ENCODE data around the gene FBLN7.
"Not testable (repeated sequence)": the region's sequence is repeated elsewhere in the genome, so short reads cannot be mapped to it uniquely, and the experiment has no call there.

Gene FBLN7, protein sequence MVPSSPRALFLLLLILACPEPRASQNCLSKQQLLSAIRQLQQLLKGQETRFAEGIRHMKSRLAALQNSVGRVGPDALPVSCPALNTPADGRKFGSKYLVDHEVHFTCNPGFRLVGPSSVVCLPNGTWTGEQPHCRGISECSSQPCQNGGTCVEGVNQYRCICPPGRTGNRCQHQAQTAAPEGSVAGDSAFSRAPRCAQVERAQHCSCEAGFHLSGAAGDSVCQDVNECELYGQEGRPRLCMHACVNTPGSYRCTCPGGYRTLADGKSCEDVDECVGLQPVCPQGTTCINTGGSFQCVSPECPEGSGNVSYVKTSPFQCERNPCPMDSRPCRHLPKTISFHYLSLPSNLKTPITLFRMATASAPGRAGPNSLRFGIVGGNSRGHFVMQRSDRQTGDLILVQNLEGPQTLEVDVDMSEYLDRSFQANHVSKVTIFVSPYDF

DNA sequence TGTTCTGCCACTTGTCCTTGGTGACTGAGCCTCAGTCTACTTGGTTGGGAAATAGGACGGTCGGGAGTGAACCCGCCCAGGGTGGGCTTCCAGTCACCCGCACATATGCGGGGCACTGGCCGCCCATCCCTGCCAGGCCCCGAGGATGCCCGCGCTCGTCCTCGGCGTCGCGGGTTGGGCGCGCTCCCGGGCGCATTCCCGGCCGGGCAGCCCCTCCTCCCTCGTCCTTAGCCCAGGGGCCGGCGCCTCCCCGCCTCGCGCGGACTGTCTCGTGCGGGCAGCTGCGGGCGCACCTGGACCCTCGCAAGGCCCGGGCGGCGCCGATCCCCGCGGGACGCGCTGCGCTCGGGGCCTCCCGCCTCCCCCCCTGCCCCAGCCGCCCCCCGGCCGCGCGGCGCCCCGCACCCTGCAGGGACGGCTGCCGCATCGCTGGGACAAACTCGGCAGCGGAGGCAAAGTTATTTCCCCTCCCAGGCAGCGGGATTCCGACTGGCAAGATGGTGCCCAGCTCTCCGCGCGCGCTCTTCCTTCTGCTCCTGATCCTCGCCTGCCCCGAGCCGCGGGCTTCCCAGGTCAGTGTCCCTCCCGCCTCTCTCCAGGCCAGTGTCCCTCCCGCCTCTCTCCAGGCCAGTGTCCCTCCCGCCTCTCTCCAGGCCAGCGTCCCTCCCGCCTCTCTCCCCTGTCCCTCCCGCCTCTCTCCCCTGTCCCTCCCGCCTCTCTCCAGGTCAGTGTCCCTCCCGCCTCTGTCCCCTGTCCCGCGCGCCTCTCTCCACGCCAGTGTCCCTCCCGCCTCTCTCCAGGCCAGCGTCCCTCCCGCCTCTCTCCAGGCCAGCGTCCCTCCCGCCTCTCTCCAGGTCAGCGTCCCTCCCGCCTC, at the start of gene FBLN7:
Gene FBLN7, plus strand, starts transcription at position 227 of the 874 bp plus-strand sequence. Its CDS starts 271 bp downstream, at position 498.
- no peak for DNase-seq (ENCODE audit: low read depth)

DNA sequence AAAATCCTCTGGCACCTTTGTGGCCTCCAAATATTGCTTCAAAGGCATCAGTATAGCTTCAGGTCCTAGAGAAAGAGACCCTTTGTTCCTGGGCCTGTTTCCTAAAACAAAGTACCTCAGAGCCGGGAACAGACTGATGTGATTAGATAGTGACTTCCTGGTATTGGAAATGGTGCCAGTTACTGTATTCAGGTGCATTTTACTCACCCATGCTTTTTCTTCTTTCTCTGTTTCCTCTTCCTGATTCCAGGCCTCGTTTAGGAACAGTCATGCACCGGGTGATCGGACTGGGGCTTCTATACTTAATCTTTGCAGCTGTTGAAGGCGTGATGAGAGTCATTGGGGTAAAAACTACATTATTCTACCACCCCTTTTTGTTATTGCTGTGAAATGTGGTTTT, 48.8 kb upstream of the FBLN7 start:
- DNase-seq (ENCODE audit: low read depth): no peak

DNA sequence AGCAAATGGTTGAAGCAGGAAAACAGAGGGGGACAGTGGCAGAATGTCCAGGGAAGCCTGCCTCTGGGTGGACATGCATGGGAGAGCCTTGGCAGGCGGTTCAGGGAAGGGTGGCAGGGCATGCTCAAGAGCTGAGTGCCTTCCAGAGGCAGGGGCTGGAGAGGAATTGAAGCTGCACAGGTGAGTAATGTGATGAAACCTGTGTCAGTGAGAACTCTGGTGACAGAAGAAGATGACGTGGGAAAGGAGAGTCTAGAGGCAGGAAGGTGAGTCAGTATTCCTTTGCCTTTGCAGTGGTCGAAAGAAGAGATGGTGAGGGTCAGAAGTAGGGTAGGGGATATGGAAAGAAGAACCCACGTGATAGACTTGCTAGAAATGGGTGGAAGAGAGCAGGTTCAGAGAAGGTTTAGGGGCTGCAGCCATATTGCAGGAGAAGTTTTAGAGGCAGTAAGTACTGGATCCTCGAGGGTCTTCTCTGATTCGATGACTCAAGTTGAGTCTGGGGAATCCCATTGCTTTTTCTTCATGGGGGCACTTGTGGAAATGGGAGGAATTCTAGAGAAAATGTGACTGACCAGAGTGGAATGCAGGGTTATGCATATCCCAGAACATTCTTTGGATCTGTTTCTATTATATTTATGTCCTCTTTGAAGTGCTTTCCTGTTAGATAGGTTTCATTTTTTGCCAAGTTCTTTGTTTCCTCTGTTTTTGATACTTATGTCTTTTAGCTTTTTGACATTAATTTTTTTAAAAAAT, 45.7 kb upstream of the FBLN7 start:
- no peak for DNase-seq (ENCODE audit: low read depth)

DNA sequence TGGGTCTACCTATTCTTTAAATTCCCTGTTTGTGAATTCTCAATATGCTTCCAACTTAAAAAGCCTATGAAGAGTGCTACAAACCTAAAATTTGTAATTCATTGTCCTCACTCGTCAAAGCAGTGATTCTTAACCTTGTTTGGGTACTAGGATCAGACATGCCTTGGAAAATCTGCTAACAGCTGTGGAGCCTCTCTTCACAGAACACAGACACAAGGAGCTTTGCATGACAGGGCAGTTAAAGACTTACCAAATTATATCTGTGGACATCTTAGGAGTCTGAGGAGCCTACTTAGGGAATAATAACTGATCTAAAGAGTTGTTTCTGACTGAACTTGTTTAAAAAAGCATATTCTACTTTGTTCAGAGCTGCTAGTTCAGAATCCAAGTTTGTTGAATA, 45.0 kb upstream of the FBLN7 start:
- no peak for DNase-seq (ENCODE audit: low read depth)

DNA sequence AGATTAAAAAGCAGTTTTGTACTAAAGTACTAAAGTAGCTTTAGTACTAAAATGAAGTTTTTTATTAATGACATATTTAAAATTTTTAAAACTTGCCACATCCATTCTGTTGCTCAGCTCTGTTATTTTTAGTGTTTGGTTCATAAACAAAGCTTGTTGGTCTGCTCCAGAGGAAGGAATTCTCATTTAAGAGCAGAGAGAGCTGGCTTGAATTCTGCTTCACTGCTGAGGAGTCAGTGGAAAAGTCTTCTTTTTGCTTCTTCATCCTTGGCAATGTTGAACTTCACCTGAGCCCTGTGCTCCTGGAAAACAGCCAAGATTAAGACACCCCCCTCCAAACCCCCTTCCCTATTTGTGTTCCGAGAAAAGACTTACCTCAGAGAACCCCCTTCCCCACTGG, 42.5 kb upstream of the FBLN7 start:
- no peak for DNase-seq (ENCODE audit: low read depth)

DNA sequence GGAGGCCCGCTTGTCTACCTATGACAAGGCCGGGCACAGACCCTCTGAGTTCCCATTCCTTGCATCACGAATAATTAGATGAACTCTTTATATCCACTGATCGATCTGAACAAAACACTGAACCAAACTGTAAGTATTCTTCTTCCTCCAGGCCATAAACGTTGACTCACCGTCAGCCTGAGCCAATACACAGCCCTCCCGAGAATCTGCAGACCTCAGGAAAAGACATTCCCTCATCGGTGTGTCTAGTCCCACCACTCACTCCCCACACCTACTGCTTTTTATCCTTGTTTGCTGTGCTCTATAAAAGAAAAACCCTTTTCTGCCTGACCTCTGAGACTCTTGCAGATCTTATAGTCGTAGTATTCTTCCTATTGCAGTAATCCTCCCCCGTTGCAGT, 42.1 kb upstream of the FBLN7 start:
- DNase-seq (ENCODE audit: low read depth): no peak

DNA sequence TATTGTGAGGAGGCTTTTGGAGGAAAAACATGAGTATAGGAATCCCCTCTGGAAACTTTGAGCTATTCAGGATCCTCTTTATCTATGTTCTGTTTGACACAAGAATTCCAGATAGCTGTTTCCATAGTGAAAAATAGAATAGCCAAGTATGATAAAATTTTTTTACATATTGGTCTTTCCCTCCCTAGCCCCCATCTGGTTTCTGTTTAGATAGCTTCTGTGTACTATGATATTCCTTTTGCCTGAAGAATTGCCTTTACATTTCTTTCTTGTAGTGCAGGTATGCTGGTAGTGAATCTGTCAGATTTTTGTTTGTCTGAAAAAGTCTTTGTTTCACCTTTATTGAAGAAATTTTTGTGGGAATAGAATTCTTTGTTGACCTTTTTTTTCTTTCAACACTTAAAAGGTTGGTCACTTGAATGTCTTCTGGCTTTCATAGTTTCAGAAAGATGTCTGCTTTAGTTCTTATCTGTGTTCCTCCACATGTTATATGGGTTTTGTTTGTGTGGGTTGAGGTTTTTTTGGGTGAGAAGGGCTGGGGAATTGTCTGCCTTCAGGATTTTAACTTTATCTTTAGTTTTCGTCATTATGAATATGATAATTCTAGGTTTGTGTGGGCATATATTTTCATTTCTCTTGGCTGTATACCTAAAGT, 29.9 kb upstream of the FBLN7 start:
- no peak for DNase-seq (ENCODE audit: low read depth)

DNA sequence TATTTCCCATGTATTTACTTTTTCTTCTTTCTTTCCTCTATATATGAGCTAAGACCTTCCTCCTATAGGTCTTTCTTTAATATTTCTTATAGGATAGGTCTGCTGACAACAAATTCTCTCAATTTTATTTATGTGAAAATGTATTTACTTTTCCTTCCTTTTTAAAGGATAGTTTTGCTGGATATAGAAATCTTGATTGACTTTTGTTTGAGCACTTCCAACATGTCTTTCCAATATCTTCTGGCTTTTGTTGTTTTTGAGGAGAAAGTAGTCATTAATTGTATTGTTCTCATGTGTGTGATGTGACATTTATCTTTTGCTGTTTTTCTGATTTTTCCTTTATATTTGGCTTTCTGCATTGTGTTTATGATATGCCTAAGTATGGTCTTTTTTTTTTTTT, 28.9 kb upstream of the FBLN7 start:
- no peak for DNase-seq (ENCODE audit: low read depth)

DNA sequence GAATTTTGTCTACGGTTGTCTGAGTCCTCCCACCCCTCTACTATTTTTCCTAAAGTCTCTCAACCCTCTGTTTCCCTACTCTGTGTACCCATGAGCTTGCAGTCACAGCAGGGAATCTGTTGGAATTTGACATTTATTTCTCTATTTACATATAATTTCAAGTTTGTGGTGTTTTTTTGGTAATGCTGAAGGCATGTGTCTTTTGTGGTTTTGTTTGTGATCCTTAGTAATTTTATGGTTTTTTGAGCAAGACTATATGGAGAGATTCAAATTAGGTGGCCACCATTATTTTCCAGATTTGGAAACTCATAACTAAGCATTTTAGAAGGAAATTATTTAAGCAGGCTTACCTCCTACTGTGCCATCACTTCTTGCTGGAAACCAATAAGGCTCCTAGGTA, 27.2 kb upstream of the FBLN7 start:
- no peak for DNase-seq (ENCODE audit: low read depth)

DNA sequence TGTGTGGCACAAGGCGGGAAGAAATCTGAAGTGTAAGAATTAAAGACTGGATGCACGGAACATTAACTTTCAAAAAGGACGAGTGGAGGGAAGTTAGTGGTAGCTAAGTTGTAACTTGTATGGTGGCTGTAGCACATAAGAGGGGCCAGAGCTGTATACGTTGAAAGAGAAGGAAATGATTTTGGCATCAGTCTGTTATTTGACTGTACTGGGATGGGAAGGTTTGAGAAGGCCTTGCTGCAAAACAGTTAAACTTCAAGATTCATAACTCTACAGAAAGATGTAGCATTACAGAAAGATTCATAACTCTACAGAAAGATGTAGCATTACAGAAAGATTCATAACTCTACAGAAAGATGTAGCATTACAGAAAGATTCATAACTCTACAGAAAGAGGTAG, 24.8 kb upstream of the FBLN7 start:
- DNase-seq (ENCODE audit: low read depth): not testable (repeated sequence)

DNA sequence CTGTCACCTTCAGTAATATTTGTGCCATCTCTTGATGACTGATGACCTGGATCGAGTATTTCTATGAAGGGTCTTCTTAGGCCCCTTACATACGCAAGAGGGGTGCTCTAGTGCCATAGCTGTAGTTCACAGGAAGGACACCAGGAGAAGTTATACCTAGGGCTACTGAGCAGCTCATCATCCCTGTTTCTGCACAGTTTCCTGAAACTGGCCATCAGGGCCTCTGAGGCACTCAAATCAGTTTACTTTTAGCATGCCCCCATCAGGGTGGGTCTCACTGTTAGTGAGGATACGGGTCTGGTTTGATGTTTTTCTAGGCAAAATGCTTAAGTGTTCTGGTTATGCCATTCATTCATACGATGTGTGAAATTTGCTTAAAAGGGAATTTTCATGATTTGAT, 20.0 kb upstream of the FBLN7 start:
- DNase-seq (ENCODE audit: low read depth): no peak

DNA sequence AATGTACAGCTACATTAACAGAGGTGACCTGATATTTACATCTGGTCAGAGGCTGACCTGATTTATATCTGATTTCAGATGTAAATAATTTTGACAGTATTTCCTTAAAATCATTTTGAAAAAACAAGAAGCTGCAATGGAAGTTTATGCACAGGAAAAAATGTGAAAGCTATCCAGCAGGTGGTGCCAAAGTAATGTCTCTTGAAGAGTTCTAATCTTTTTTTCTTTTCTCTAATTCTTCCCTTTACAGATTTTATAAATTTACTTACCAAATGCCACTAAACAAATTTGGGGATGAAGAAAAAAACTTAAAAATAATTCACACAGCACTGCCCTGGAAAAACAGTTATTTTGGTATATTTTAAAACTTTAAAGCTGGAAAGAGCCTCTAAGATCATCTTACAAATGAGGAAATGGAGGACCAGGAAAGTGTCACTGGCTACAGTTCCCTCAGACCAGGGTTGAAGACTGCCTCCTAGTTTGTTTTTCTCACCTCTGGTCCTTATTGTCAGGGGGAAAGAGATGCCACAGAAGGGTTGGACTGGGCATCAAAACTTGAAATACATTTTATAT, 16.4 kb upstream of the FBLN7 start:
- DNase-seq (ENCODE audit: low read depth): peak; percentile 24

DNA sequence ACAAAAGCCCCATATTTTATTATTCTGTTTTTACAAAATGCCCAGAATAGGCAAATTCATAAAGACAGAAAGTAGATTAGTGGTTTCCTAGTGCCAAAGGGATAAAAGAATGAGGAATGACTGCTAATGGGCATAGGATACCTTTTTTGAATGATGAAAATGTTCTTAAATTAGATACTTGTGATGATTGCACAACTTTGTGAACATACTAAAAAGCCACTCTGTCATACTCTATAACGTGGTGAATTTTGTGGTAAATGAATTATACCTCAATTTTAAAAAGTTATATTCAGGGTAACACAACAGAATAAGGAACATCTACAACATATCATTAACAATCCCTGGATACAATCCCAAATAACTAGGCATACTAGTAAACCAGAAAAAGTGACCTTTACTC, 9.1 kb upstream of the FBLN7 start:
- no peak for DNase-seq (ENCODE audit: low read depth)

DNA sequence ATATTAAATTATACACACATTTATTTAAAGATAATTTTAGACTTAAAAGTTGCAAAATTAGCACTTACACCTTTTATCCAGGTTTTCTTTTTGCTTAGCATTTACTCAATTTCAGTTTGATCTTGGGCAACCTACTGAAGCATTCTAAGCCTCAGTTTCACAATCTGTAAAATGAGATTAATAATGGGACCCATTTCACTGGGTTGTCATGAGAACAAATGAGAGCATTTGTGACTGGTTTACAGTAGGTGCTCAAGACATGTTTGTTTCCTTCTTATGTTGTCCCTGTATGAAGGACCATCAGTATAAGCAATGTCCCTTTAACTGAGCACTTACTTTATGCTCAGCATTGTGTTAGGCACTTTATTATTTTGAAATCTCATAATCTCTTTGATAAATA, 4.8 kb upstream of the FBLN7 start:
- DNase-seq (ENCODE audit: low read depth): no peak

DNA sequence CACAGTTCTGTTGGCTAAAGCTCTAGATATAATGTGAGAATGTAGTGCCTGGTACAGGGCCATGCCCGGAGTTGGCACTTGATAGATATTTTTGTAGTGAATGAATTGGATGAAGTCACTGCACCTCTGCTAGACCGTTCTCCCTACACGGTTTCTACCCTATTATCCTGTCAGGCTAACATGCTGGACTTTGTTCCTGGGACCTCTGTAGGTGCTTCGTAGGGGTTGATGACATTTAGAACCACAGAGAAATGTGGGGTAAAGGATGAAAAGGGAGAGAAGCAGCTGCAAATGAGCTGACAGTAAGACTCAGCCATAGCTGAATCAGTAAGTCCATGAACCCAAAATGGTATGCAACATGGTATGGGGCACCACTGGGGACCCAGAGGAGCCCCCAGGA, 4.1 kb upstream of the FBLN7 start:
- no peak for DNase-seq (ENCODE audit: low read depth)

DNA sequence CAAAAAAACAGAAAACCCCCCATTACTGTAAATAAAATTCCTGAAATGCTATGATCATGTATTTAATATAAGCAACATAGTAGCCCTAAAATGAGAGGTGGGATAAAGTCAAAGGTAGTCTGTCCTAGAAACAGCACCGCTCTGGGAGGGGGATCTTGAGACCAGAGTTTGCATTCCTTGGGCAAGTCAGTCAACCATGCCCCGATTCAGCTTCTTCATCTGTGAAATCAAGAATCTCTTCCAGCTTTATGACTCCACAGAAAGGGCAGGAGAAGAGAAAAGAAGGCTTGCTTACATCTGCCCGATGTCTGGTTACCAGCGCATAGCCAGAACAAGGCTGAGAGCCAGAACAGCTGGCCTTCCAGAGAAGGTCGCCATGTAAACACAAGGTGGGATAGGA, 2.1 kb upstream of the FBLN7 start:
- DNase-seq (ENCODE audit: low read depth): no peak

DNA sequence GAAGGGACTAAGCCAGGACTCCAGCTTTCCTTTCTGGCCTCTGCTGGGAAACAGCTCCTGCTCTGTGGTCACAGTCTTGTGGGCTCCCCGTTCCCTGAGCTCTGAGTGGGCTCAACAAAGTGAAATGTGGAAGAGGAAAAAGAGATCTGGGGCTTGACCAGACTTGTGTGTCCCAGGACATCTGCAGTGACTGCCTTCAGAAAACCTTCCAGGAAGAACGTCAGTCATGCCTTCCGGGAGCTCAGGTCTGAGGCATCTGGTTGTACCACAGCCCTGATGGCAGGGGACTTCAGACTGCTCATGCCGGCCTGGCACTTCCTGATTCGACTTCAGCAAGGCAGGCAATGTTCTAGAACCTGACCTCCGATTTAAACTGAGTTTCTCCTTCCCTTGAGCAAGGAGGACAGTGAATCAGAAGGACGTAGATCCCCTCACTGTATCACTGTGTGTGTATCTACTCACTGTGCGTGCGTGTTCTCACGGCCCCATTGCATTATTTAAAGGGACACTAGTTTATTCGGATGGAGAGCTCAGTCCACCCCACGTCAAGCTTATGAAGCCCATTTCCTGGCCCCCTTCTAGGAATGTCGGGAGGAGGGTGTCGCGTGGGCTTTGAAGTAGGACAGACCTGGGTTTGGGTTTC, 548 bp upstream of the FBLN7 start:
- DNase-seq (ENCODE audit: low read depth): peak; percentile 21

DNA sequence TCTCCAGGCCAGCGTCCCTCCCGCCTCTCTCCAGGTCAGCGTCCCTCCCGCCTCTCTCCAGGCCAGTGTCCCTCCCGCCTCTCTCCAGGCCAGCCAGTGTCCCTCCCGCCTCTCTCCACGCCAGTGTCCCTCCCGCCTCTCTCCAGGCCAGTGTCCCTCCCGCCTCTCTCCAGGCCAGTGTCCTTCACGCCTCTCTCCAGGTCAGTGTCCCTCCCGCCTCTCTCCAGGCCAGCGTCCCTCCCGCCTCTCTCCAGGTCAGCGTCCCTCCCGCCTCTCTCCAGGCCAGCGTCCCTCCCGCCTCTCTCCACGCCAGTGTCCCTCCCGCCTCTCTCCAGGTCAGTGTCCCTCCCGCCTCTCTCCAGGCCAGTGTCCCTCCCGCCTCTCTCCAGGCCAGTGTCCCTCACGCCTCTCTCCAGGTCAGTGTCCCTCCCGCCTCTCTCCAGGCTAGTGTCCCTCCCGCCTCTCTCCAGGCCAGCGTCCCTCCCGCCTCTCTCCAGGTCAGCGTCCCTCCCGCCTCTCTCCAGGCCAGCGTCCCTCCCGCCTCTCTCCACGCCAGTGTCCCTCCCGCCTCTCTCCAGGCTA, 939 bp downstream of the FBLN7 start:
- DNase-seq (ENCODE audit: low read depth): not testable (repeated sequence)

DNA sequence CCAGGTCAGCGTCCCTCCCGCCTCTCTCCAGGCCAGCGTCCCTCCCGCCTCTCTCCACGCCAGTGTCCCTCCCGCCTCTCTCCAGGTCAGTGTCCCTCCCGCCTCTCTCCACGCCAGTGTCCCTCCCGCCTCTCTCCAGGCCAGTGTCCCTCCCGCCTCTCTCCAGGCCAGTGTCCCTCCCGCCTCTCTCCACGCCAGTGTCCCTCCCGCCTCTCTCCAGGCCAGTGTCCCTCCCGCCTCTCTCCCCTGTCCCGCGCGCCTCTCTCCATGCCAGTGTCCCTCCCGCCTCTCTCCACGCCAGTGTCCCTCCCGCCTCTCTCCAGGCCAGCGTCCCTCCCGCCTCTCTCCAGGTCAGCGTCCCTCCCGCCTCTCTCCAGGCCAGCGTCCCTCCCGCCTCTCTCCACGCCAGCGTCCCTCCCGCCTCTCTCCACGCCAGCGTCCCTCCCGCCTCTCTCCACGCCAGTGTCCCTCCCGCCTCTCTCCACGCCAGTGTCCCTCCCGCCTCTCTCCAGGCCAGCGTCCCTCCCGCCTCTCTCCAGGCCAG, 1.5 kb downstream of the FBLN7 start:
- DNase-seq (ENCODE audit: low read depth): not testable (repeated sequence)

DNA sequence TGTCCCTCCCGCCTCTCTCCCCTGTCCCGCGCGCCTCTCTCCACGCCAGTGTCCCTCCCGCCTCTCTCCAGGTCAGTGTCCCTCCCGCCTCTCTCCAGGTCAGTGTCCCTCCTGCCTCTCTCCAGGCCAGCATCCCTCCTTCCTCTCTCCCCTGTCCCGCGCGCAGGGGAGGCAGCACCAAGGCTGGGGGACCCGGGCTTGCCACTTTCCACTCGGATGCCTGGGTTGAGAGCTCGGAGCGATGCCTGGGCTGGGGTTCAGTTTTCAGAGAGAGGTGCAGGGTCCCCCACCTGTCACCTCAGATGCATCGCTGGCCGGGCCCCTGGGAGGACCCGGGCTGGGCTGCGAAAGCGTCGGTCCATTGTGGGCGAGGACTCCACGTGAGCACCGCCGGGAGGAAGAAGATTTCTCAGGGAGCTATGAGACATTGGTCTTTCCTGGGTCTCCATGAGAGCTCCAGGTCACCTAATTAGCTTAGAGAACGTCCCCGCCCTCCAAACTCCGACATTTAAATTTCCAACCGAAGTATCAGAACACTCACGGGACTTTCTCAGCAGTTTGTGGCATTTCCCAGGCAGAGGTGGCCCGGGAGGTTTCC, 2.1 kb downstream of the FBLN7 start:
- DNase-seq (ENCODE audit: low read depth): no peak

All from GM04504 (cell line).